Suprapubic skin (tissue), 4 donors: ENCODE measurements around the gene MAD1L1. TPM values are rescaled to one million over a fixed set of nuclear protein-coding genes. Genes with fewer than 3 reads are reported as not detected.

Source experiments
- DNase-seq, 2 donors: peaks; one replicate each; pipeline ENCODE4 v3.0.0-alpha.2; 2019; ENCODE audit warnings: low spot score in 2 of 2
- H3K27ac ChIP-seq: fragments of 200-600 bp; sonication (generic); one replicate; pipeline ENCODE4 v1.5.1; 2019
- H3K27me3 ChIP-seq: fragments of 200-600 bp; sonication (generic); one replicate; pipeline ENCODE4 v1.5.1; 2019
- H3K36me3 ChIP-seq: fragments of 200-600 bp; sonication (generic); one replicate; pipeline ENCODE4 v1.5.1; 2019
- H3K4me1 ChIP-seq: fragments of 200-600 bp; sonication (generic); one replicate; pipeline ENCODE4 v1.5.1; 2019
- H3K4me3 ChIP-seq: fragments of 200-600 bp; sonication (generic); one replicate; pipeline ENCODE4 v1.5.1; 2019; ENCODE audit warnings: mild to moderate bottlenecking
- H3K9me3 ChIP-seq: fragments of 200-600 bp; sonication (generic); one replicate; pipeline ENCODE4 v1.5.1; 2019
- EP300 ChIP-seq: sonication (generic); formaldehyde crosslinking; IDR thresholded peaks from one replicate; pipeline ENCODE4 v1.6.1; 2017; ENCODE audit warnings: antibody characterized with exemption
- POLR2A ChIP-seq, 2 donors: fragments of 450-650 bp; IDR thresholded peaks; one replicate each; pipeline ENCODE4 v1.6.1; 2017; ENCODE audit warnings: antibody characterized with exemption in 2 of 2, mild to moderate bottlenecking in 2 of 2, moderate library complexity in 2 of 2
- POLR2AphosphoS5 ChIP-seq, 3 donors: sonication (generic); formaldehyde crosslinking; IDR thresholded peaks; one replicate each; pipeline ENCODE4 v1.6.1; 2017; ENCODE audit warnings: antibody characterized with exemption in 3 of 3
- WGBS: methylation state at CpG from one replicate; pipeline ENCODE4 v1.1.5; 2018; 5-methylcytosine and 5-hydroxymethylcytosine counted together
- total RNA-seq, 4 donors: library from RNA; depleted of rRNA; stranded (reverse); fragments of >200 nt; gene quantifications; one replicate each; pipeline ENCODE4 v1.1.0, GENCODE V29; 2016
- TF ChIP-seq, protein P1 (sequence below), 2 donors: fragments of 200-600 bp in 1 of 2; fragments of 450-650 bp in 1 of 2; sonication (generic) in 1 of 2; IDR thresholded peaks; one replicate each; pipeline ENCODE4 v1.5.1; 2016 to 2019; ENCODE audit warnings: antibody characterized with exemption in 2 of 2, mild to moderate bottlenecking in 1 of 2, moderate library complexity in 1 of 2

The MAD1L1 gene
- total RNA-seq, 4 donors from 2014 or later = 53.2 to 69.8 (median 62.2) TPM

GRCh38 chr7:1941464-1942242 lies 291.1 kb downstream of the MAD1L1 start:
- DNase-seq = no peak
- H3K27me3 ChIP-seq = no peaks in the 10 kb centered on the region
- H3K9me3 ChIP-seq = no peaks in the 10 kb centered on the region
- H3K27ac ChIP-seq = no peak overlapping the region
- H3K36me3 ChIP-seq = no peaks in the 10 kb centered on the region
- TF ChIP-seq EP300 = no peak
- no peak for TF ChIP-seq POLR2A (IDR thresholded peaks at IDR 0.05)
- no peak for TF ChIP-seq POLR2AphosphoS5 (IDR thresholded peaks at IDR 0.05)
- TF ChIP-seq, protein P1, sequence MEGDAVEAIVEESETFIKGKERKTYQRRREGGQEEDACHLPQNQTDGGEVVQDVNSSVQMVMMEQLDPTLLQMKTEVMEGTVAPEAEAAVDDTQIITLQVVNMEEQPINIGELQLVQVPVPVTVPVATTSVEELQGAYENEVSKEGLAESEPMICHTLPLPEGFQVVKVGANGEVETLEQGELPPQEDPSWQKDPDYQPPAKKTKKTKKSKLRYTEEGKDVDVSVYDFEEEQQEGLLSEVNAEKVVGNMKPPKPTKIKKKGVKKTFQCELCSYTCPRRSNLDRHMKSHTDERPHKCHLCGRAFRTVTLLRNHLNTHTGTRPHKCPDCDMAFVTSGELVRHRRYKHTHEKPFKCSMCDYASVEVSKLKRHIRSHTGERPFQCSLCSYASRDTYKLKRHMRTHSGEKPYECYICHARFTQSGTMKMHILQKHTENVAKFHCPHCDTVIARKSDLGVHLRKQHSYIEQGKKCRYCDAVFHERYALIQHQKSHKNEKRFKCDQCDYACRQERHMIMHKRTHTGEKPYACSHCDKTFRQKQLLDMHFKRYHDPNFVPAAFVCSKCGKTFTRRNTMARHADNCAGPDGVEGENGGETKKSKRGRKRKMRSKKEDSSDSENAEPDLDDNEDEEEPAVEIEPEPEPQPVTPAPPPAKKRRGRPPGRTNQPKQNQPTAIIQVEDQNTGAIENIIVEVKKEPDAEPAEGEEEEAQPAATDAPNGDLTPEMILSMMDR (IDR thresholded peaks at IDR 0.05) = no peak
- peaks cover 18% of the 10 kb centered on the region for H3K4me1 ChIP-seq
- H3K4me3 ChIP-seq = no peak overlapping the region
- 89% methylated on average over 28 of the region's 30 CpGs for WGBS

DNA sequence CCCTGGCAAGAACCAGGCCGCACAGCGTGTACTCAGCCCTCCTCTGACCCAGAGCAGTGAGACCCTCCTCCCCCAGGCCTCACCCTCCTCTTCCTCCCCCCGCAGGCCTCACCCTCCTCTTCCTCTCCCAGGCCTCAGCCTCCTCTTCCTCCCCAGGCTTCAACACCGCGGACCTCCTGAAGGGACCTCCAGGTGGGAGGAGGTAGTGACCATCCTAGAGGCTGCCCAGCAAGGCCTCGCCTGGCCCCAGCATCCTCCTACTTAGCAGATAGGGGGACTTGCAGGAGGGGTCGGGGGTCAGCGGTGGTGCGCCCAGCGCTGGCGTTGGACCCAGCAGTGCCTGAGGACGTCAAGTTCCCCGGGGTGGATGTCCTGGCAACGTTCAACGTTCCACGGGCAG lies 291.9 kb downstream of the MAD1L1 start:
- WGBS = 90% methylated on average over 14 of the region's 16 CpGs
- peaks cover 3% of the 10 kb centered on the region for H3K36me3 ChIP-seq
- no peaks in the 10 kb centered on the region for H3K9me3 ChIP-seq
- no peaks in the 10 kb centered on the region for H3K27me3 ChIP-seq
- TF ChIP-seq POLR2AphosphoS5 (IDR thresholded peaks at IDR 0.05) (no peak), EP300 (no peak), POLR2A (IDR thresholded peaks at IDR 0.05) (no peak)
- TF ChIP-seq, protein P1 (IDR thresholded peaks at IDR 0.05) = no peak
- peaks cover 18% of the 10 kb centered on the region for H3K4me1 ChIP-seq
- DNase-seq = no peak
- H3K27ac ChIP-seq = no peak overlapping the region
- H3K4me3 ChIP-seq = no peak overlapping the region

DNA sequence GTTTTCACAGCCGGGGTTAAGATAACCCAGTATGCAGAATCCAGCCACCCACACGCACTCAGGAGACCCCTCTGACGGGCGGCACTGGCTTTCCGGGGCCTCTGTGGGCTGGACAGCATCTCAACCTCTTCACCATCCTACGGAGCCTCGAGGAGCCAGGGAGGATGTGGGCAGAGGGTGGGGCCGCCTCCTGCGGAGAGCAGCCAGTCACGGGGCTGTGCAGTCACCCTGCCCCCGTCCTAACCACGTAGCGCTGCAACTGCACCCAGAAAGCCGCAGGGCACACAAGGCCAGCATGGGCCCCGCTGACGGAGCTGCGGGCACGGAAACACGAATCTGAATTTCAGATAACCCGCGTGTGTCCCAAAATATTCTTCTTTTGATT lies 292.4 kb downstream of the MAD1L1 start:
- TF ChIP-seq, protein P1 (IDR thresholded peaks at IDR 0.05) = no peak
- no peak for TF ChIP-seq POLR2AphosphoS5 (IDR thresholded peaks at IDR 0.05)
- TF ChIP-seq EP300 = no peak
- TF ChIP-seq POLR2A (IDR thresholded peaks at IDR 0.05) = no peak
- no peaks in the 10 kb centered on the region for H3K27me3 ChIP-seq
- H3K4me3 ChIP-seq = peak overlapping the region; percentile 32
- H3K27ac ChIP-seq = no peak overlapping the region
- H3K9me3 ChIP-seq = no peaks in the 10 kb centered on the region
- H3K4me1 ChIP-seq = peaks cover 18% of the 10 kb centered on the region
- H3K36me3 ChIP-seq = peaks cover 3% of the 10 kb centered on the region
- WGBS = 51% methylated on average over 9 of the region's 21 CpGs
- DNase-seq = no peak

DNA sequence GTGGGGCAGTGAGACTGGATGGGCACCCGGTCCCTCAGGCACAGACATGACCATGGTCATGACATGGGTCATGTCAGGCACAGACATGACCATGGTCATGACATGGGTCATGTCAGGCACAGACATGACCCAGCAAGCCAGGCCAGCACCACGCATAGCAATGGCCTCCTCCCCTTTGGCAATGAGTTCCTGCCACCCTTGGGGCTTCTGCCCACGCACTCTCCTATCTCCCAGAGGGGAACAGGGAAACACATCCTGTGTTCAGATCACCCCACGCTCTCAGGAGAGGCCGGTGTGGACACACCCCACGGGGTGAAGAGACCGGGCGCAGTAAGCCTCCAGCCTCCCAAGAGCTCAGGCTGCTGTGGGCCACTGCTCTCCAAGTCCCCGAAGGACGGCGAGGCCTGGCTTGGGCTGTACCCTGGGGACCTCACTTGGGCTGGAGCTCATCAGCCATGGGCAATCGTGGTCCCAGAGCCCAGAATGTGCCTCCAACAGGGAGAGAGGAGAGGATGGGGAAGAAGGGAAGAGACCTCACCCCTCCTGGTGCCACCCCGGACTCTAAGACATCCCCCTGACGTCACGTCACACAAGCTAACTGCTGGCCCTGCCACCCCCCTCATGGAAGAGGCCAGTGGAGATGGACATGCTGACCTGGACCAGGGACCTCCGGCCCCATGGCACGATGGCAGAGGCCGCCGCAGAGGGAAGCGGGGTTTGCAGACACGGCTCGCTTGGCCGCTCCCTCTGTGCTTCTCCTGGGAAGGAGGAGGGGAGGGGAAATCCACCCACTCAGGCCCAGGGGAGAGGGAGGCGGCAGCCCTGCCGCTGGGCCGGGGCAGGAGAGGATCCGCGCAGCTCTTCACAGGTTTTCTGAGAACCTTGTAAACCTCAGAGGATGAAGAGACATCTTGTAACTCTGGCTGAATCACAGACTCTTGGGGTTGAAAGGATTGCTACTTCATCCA lies 293.0 kb downstream of the MAD1L1 start:
- Histone ChIP-seq H3K27ac (peak overlapping the region; percentile 20), H3K4me3 (peak overlapping the region; percentile 32), H3K36me3 (peaks cover 3% of the 10 kb centered on the region), H3K9me3 (no peaks in the 10 kb centered on the region), H3K4me1 (peaks cover 18% of the 10 kb centered on the region), H3K27me3 (no peaks in the 10 kb centered on the region)
- DNase-seq = no peak
- no peak for TF ChIP-seq EP300
- no peak for TF ChIP-seq POLR2A (IDR thresholded peaks at IDR 0.05)
- TF ChIP-seq, protein P1 (IDR thresholded peaks at IDR 0.05) = no peak
- TF ChIP-seq POLR2AphosphoS5 (IDR thresholded peaks at IDR 0.05) = no peak
- 70% methylated on average over 14 of the region's 28 CpGs for WGBS
